Tibial artery (tissue), 4 donors: ENCODE measurements around the gene C11orf54.

Experiments used
- DNase-seq, 2 donors: peaks; one replicate each; pipeline ENCODE4 v3.0.0-alpha.2; 2019
- H3K27ac ChIP-seq, 2 donors: fragments of 200-600 bp; sonication (generic) in 1 of 2; 1 replicate in 1 of 2; 2 replicates in 1 of 2; pipeline ENCODE4 v1.5.1; 2018 to 2019; ENCODE audit warnings: mild to moderate bottlenecking in 1 of 2
- H3K27me3 ChIP-seq, 2 donors: fragments of 200-600 bp; sonication (generic) in 1 of 2; one replicate each; pipeline versions ENCODE4 v1.5.1 to v1.6.0; 2016 to 2019
- H3K36me3 ChIP-seq, 3 donors: fragments of 200-600 bp; sonication (generic) in 2 of 3; one replicate each; pipeline ENCODE4 v1.5.1; 2016 to 2019; ENCODE audit warnings: mild to moderate bottlenecking in 2 of 3
- H3K4me1 ChIP-seq, 4 donors: fragments of 200-600 bp; sonication (generic) in 2 of 4; 1 replicate in 3 of 4; 2 replicates in 1 of 4; pipeline ENCODE4 v1.5.1; 2016 to 2019
- H3K4me3 ChIP-seq, 2 donors: fragments of 200-600 bp; sonication (generic) in 1 of 2; 1 replicate in 1 of 2; 2 replicates in 1 of 2; pipeline ENCODE4 v1.5.1; 2018 to 2019; ENCODE audit warnings: mild to moderate bottlenecking in 2 of 2
- H3K9me3 ChIP-seq, 3 donors: fragments of 200-600 bp; sonication (generic) in 1 of 3; one replicate each; pipeline ENCODE4 v1.5.1; 2016 to 2019
- CTCF ChIP-seq, 2 experiments: fragments of 200-600 bp in 1 of 2; fragments of 450-650 bp in 1 of 2; IDR thresholded peaks; one replicate each; pipeline ENCODE4 v1.5.1; 2017 to 2019; ENCODE audit warnings: antibody characterized with exemption in 2 of 2, mild to moderate bottlenecking in 1 of 2, moderate library complexity in 1 of 2
- intact Hi-C: fragments of 100-400 bp; cut with DNase I; formaldehyde crosslinking; loops from one replicate; pipeline ENCODE4 v1.15.0; 2023; ENCODE audit warnings: low total_unique reads

The C11orf54 gene

GRCh38 chr11:93734427-93735222 is 6.8 kb upstream of the C11orf54 start:
- DNase-seq, result no peak
- Histone ChIP-seq H3K4me3 (no peak overlapping the region), H3K36me3 (peaks cover 80 to 87% (median 84%) of the 10 kb centered on the region in 3 donors), H3K27ac (no peak overlapping the region), H3K4me1 (peaks cover 0 to 33% (median 27%) of the 10 kb centered on the region in 4 donors), H3K27me3 (no peaks in the 10 kb centered on the region), H3K9me3 (no peaks in the 10 kb centered on the region)
- intact Hi-C loops, result no loop called here
- TF ChIP-seq CTCF (IDR thresholded peaks at IDR 0.05), result no peak

GRCh38 chr11:93735627-93736026 is 5.8 kb upstream of the C11orf54 start:
- DNase-seq, result no peak
- H3K27me3 ChIP-seq, result no peaks in the 10 kb centered on the region
- H3K4me1 ChIP-seq, result peaks cover 0 to 42% (median 31%) of the 10 kb centered on the region in 4 donors
- intact Hi-C loops, result no loop called here
- H3K9me3 ChIP-seq, result no peaks in the 10 kb centered on the region
- no peak overlapping the region for H3K27ac ChIP-seq
- H3K4me3 ChIP-seq, result no peak overlapping the region
- no peak for TF ChIP-seq CTCF (IDR thresholded peaks at IDR 0.05)
- H3K36me3 ChIP-seq, result peaks cover 70 to 77% (median 74%) of the 10 kb centered on the region in 3 donors

GRCh38 chr11:93736129-93736528 is 5.3 kb upstream of the C11orf54 start:
- H3K36me3 ChIP-seq, result peaks cover 65 to 72% (median 69%) of the 10 kb centered on the region in 3 donors
- TF ChIP-seq CTCF (IDR thresholded peaks at IDR 0.05), result no peak
- intact Hi-C loops, result no loop called here
- peaks cover 0 to 42% (median 31%) of the 10 kb centered on the region in 4 donors for H3K4me1 ChIP-seq
- H3K4me3 ChIP-seq, result no peak overlapping the region
- H3K9me3 ChIP-seq, result no peaks in the 10 kb centered on the region
- no peaks in the 10 kb centered on the region for H3K27me3 ChIP-seq
- no peak overlapping the region for H3K27ac ChIP-seq
- no peak for DNase-seq

GRCh38 chr11:93737904-93738612 is 3.4 kb upstream of the C11orf54 start:
- no peak overlapping the region for H3K27ac ChIP-seq
- H3K36me3 ChIP-seq, result peaks cover 46 to 55% (median 50%) of the 10 kb centered on the region in 3 donors
- intact Hi-C loops, result no loop called here
- no peak for TF ChIP-seq CTCF (IDR thresholded peaks at IDR 0.05)
- H3K27me3 ChIP-seq, result no peaks in the 10 kb centered on the region
- H3K4me1 ChIP-seq, result peaks cover 0 to 51% (median 41%) of the 10 kb centered on the region in 4 donors
- H3K4me3 ChIP-seq, result peak overlapping the region in 1 of 2 donors; percentile 22
- H3K9me3 ChIP-seq, result no peaks in the 10 kb centered on the region
- DNase-seq, result no peak

GRCh38 chr11:93738647-93739081 is 2.8 kb upstream of the C11orf54 start:
- no peaks in the 10 kb centered on the region for H3K9me3 ChIP-seq
- H3K4me3 ChIP-seq, result peak overlapping the region in 1 of 2 donors; percentile 22
- H3K27me3 ChIP-seq, result no peaks in the 10 kb centered on the region
- no peak for TF ChIP-seq CTCF (IDR thresholded peaks at IDR 0.05)
- intact Hi-C loops, result no loop called here
- peaks cover 40 to 55% (median 50%) of the 10 kb centered on the region in 3 donors for H3K36me3 ChIP-seq
- no peak for DNase-seq
- H3K27ac ChIP-seq, result no peak overlapping the region
- peaks cover 0 to 57% (median 41%) of the 10 kb centered on the region in 4 donors for H3K4me1 ChIP-seq
